Activated CD4-positive, alpha-beta T cell treated with anti-CD3 and anti-CD28 coated beads, Interleukin-2, amount 10 ng/mL, durations not matched to agents 7 days and 5 days (primary cell): ENCODE data around the gene TAS2R19. TPM values are rescaled to one million over a fixed set of nuclear protein-coding genes. Genes with fewer than 3 reads are reported as not detected.
"Not testable (repeated sequence)": the region's sequence is repeated elsewhere in the genome, so short reads cannot be mapped to it uniquely, and the experiment has no call there.

Experiments used
- CTCF ChIA-PET: fragments of 350-600 bp; sonication (Branson Sonifier 250); formaldehyde crosslinking; loops from one replicate; lab custom pipeline; 2021; ENCODE audit warnings: antibody characterized with exemption; lab: Charles Lee
- POLR2A ChIA-PET: fragments of 350-600 bp; sonication (Branson Sonifier 250); formaldehyde crosslinking; loops from one replicate; lab custom pipeline; 2021; ENCODE audit warnings: antibody characterized with exemption; lab: Charles Lee
- DNase-seq: peaks from one replicate; pipeline ENCODE4 v3.0.0-alpha.2; 2020
- H3K27ac Mint-ChIP-seq: one replicate; pipeline ENCODE4 v1.8.0; 2021; ENCODE audit warnings: mild to moderate bottlenecking, moderate library complexity, mixed read lengths
- H3K27me3 Mint-ChIP-seq: one replicate; pipeline ENCODE4 v1.8.0; 2021; ENCODE audit warnings: mixed read lengths
- H3K36me3 Mint-ChIP-seq: one replicate; pipeline ENCODE4 v1.8.0; 2021; ENCODE audit warnings: low read depth, mixed read lengths
- H3K4me1 Mint-ChIP-seq: one replicate; pipeline ENCODE4 v1.8.0; 2021; ENCODE audit warnings: mixed read lengths
- H3K4me3 Mint-ChIP-seq: one replicate; pipeline ENCODE4 v1.8.0; 2021; ENCODE audit warnings: mild to moderate bottlenecking, moderate library complexity, mixed read lengths
- H3K9me3 Mint-ChIP-seq: one replicate; pipeline ENCODE4 v1.8.0; 2021; ENCODE audit warnings: mixed read lengths
- total RNA-seq, 2 experiments: library from RNA; stranded (reverse); gene quantifications; one replicate each; pipeline ENCODE4 v1.2.3, GENCODE V29; 2021

TAS2R19 gene, protein sequence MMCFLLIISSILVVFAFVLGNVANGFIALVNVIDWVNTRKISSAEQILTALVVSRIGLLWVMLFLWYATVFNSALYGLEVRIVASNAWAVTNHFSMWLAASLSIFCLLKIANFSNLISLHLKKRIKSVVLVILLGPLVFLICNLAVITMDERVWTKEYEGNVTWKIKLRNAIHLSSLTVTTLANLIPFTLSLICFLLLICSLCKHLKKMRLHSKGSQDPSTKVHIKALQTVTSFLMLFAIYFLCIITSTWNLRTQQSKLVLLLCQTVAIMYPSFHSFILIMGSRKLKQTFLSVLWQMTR
- total RNA-seq: 1 to 10 TPM; 3.0 to 3.1 TPM

DNA sequence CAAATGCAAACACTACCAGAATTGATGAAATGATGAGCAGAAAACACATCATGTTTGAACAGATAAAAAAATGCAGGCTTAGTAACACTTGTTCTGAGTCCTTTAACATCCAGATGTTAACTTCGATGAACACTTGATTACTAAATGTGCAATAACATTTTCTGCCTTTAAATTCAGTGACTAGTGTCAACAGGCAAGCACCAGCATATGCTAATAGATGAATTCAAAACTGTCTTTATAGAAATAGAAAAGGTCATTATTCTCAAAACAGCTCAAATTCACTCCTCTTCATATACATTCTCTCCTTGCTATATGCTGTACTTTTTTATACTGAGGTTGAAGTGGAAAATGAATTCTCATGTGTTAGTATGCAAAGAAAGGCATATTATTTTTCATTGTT is at the start of gene TAS2R19:
TSS of gene TAS2R19 (minus strand) at position 101 of the 400 bp plus-strand sequence. CDS start at position 52, 49 bp downstream.
- Mint-ChIP-seq H3K27ac (no peak within 1 kb of the TSS), H3K9me3 (peaks cover 8% of the 10 kb centered on the region), H3K27me3 (no peaks in the 10 kb centered on the region), H3K4me3 (no peak within 1 kb of the TSS), H3K36me3 (peaks cover 27% of the 10 kb centered on the region), H3K4me1 (no peaks in the 10 kb centered on the region)
- ChIA-PET POLR2A (no interaction called here), CTCF (no interaction called here)
- DNase-seq: no peak

- Mint-ChIP-seq H3K27me3 (no peaks in the 10 kb centered on the region), H3K4me1 (peaks cover 4% of the 10 kb centered on the region), H3K27ac (no peak overlapping the region), H3K36me3 (peaks cover 23% of the 10 kb centered on the region), H3K9me3 (peaks cover 6% of the 10 kb centered on the region), H3K4me3 (no peak overlapping the region)
- DNase-seq: no peak
- POLR2A ChIA-PET: no interaction called here
- CTCF ChIA-PET: no interaction called here
Measured at GRCh38 chr12:11071414-11071813, 49.0 kb upstream of the TAS2R19 start.

DNA sequence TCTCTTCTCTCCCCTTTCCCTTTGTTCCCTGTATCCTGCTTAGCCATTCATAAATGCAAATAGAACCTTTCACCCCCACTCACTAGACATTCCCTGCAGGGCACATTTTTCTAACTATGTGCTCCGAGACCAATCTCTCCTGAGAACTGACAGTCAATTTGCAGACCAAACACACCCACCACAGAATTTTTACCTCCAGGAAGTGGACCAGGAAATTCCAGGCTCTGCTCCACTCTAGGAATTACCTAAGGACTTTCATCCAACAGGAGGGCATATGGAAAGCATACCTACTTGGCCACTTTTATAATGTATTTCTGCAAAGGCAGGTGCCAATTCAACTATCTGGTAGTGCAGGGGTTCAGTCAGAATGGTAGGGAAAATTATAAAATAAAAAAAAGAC is 48.6 kb upstream of the TAS2R19 start:
- H3K4me3 Mint-ChIP-seq: no peak overlapping the region
- no peak overlapping the region for H3K27ac Mint-ChIP-seq
- ChIA-PET POLR2A (no interaction called here), CTCF (no interaction called here)
- H3K4me1 Mint-ChIP-seq: peaks cover 4% of the 10 kb centered on the region
- H3K27me3 Mint-ChIP-seq: no peaks in the 10 kb centered on the region
- peaks cover 23% of the 10 kb centered on the region for H3K36me3 Mint-ChIP-seq
- H3K9me3 Mint-ChIP-seq: peaks cover 6% of the 10 kb centered on the region
- no peak for DNase-seq

DNA sequence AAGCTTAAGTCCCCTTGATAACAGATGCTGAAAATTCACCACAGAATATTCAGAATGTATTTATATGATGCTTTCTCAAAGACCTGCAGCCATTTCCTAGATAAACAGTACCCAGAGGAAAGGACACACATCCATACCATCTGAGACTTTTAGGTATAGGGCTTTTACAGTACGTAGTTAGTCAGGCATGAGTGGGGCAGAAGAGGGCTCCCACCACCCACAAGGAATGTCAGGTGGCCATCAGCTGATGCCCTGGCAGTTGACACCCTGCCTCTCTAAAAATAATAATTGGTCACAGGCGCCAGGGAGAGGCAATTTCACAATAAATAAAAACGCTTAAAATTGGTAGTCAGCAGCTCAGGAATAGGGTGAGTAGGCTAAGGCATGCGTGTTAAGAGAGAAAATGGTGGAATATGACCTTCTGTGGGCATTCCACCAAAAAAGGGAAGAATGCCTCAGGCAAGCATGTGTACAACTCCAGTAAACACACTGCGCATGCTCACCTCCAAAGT is 47.5 kb upstream of the TAS2R19 start:
- Mint-ChIP-seq H3K27ac (no peak overlapping the region), H3K27me3 (no peaks in the 10 kb centered on the region), H3K4me3 (no peak overlapping the region), H3K36me3 (peaks cover 26% of the 10 kb centered on the region), H3K9me3 (peaks cover 6% of the 10 kb centered on the region), H3K4me1 (no peaks in the 10 kb centered on the region)
- POLR2A ChIA-PET: no interaction called here
- CTCF ChIA-PET: no interaction called here
- no peak for DNase-seq

GRCh38 chr12:11067514-11067913 is 45.1 kb upstream of the TAS2R19 start:
- Mint-ChIP-seq H3K27me3 (no peaks in the 10 kb centered on the region), H3K4me1 (no peaks in the 10 kb centered on the region), H3K4me3 (no peak overlapping the region), H3K27ac (no peak overlapping the region), H3K9me3 (peaks cover 6% of the 10 kb centered on the region), H3K36me3 (peaks cover 17% of the 10 kb centered on the region)
- no peak for DNase-seq
- ChIA-PET CTCF (no interaction called here), POLR2A (no interaction called here)

- H3K9me3 Mint-ChIP-seq, CTCF ChIA-PET, H3K27me3 Mint-ChIP-seq, H3K4me1 Mint-ChIP-seq, POLR2A ChIA-PET, H3K4me3 Mint-ChIP-seq, DNase-seq: not testable (repeated sequence)
- Mint-ChIP-seq H3K27ac (peak within 1 kb of the TSS; percentile 11), H3K36me3 (peaks cover 17% of the 10 kb centered on the region)
Measured at GRCh38 chr12:11062194-11062593, 39.8 kb upstream of the TAS2R19 start, which contains the start of gene TAS2R46. Gene TAS2R46, minus strand, starts transcription at chr12:11062294. Its CDS starts 0 bp downstream, at chr12:11062294.

GRCh38 chr12:11059784-11060183 is 37.4 kb upstream of the TAS2R19 start:
- POLR2A ChIA-PET: no interaction called here
- peaks cover 8% of the 10 kb centered on the region for H3K9me3 Mint-ChIP-seq
- no peaks in the 10 kb centered on the region for H3K4me1 Mint-ChIP-seq
- H3K27me3 Mint-ChIP-seq: no peaks in the 10 kb centered on the region
- CTCF ChIA-PET: no interaction called here
- H3K27ac Mint-ChIP-seq: no peak overlapping the region
- peaks cover 19% of the 10 kb centered on the region for H3K36me3 Mint-ChIP-seq
- H3K4me3 Mint-ChIP-seq: no peak overlapping the region
- no peak for DNase-seq

- Mint-ChIP-seq H3K27me3 (no peaks in the 10 kb centered on the region), H3K9me3 (peaks cover 8% of the 10 kb centered on the region), H3K36me3 (peaks cover 19% of the 10 kb centered on the region), H3K4me1 (no peaks in the 10 kb centered on the region), H3K27ac (no peak overlapping the region), H3K4me3 (no peak overlapping the region)
- DNase-seq: no peak
- ChIA-PET POLR2A (no interaction called here), CTCF (no interaction called here)
Measured at GRCh38 chr12:11059041-11059440, 36.6 kb upstream of the TAS2R19 start.

DNA sequence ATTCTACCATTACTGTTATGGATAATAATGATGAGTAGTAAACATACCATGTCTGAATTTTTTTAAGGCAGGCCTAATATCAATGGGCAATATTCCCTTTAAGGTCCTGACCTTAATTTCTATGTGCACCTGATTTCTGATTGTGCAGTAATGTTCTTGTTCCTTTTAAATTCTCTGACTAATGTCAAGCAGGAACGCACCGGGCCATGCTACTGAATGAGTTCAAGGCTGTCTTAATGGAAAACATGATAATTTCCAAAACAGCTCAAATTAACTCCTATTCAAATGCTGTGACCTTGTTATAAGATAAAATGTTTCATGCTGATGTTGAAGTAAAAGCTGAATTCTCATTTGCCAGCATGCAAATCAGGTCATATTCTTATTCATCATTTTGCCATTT is 32.9 kb upstream of the TAS2R19 start:
- Mint-ChIP-seq H3K27me3 (no peaks in the 10 kb centered on the region), H3K27ac (no peak overlapping the region), H3K4me1 (no peaks in the 10 kb centered on the region), H3K36me3 (peaks cover 23% of the 10 kb centered on the region), H3K4me3 (no peak overlapping the region), H3K9me3 (peaks cover 17% of the 10 kb centered on the region)
- POLR2A ChIA-PET: no interaction called here
- CTCF ChIA-PET: no interaction called here
- DNase-seq: no peak

DNA sequence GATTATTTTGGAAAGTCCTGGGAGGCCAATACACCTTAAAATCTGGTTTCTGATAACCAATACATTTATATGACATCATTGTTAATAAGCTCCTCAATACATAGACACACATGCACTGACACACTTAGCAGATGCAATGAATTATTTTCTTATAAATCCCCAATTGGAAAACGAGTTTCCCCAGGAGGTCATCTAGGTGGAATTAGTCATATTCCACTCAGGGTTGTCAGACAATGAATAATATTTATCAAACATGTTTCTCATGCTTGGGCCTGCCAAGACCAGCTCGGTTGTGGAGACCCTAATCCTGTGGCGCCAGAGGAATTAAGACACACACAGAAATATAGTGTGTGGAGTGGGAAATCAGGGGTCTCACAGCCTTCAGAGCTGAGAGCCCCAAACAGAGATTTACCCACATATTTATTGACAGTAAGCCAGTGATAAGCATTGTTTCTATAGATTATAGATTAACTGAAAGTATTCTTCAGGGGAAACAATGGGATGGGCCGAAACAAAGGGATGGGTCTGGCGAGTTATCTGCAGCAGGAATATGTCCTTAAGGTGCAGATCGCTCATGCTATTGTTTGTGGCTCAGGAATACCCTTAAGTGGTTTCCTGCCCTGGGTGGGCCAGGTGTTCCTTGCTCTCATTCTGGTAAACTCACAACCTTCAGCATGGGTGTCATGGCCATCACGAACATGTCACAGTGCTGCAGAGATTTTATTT is 27.5 kb upstream of the TAS2R19 start:
- H3K4me1 Mint-ChIP-seq, H3K4me3 Mint-ChIP-seq, POLR2A ChIA-PET, H3K27ac Mint-ChIP-seq, H3K27me3 Mint-ChIP-seq, CTCF ChIA-PET, H3K9me3 Mint-ChIP-seq, DNase-seq: not testable (repeated sequence)
- H3K36me3 Mint-ChIP-seq: peaks cover 34% of the 10 kb centered on the region

DNA sequence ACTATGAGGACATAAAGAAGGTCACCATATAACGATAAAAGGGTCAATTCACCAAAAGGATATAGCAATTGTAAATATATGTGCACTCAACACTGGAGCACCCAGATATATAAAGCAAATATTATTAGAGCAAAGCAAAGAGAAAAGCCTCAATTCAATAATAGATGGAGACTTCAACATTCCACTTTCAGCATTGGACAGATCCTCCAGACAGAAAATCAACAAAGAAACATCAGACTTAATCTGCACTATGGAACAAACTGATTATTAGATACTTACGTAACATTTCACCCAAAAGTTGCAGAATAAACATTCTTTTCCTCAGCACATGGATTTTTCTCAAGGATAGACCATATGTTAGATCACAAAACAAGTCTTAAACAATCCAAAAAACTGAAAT is 18.9 kb upstream of the TAS2R19 start:
- H3K9me3 Mint-ChIP-seq, H3K27ac Mint-ChIP-seq, POLR2A ChIA-PET, H3K27me3 Mint-ChIP-seq, DNase-seq, CTCF ChIA-PET, H3K4me3 Mint-ChIP-seq, H3K4me1 Mint-ChIP-seq: not testable (repeated sequence)
- peaks cover 45% of the 10 kb centered on the region for H3K36me3 Mint-ChIP-seq

- CTCF ChIA-PET: no interaction called here
- Mint-ChIP-seq H3K27ac (no peak overlapping the region), H3K4me3 (no peak overlapping the region), H3K36me3 (peaks cover 46% of the 10 kb centered on the region), H3K4me1 (peaks cover 1% of the 10 kb centered on the region), H3K9me3 (peaks cover 7% of the 10 kb centered on the region), H3K27me3 (no peaks in the 10 kb centered on the region)
- POLR2A ChIA-PET: no interaction called here
- DNase-seq: no peak
Measured at GRCh38 chr12:11040162-11040561, 17.7 kb upstream of the TAS2R19 start.

- POLR2A ChIA-PET: no interaction called here
- H3K4me3 Mint-ChIP-seq: no peak overlapping the region
- H3K36me3 Mint-ChIP-seq: peaks cover 39% of the 10 kb centered on the region
- CTCF ChIA-PET: interaction anchor here (0.5 kb wide), 1 partner anchor 1069 kb away, joined by 3 read pairs; no protein-coding TSS in a partner anchor
- no peaks in the 10 kb centered on the region for H3K27me3 Mint-ChIP-seq
- peaks cover 2% of the 10 kb centered on the region for H3K4me1 Mint-ChIP-seq
- no peak overlapping the region for H3K27ac Mint-ChIP-seq
- peaks cover 8% of the 10 kb centered on the region for H3K9me3 Mint-ChIP-seq
- DNase-seq: no peak
Measured at GRCh38 chr12:11039171-11039570, 16.8 kb upstream of the TAS2R19 start.
